H1 (cell line): ENCODE results near the gene TAOK2. TPM values are rescaled to one million over a fixed set of nuclear protein-coding genes. Genes with fewer than 3 reads are reported as not detected.

Experiments used
- ASH2L ChIP-seq: fragments of 200-600, 300-600 bp; sonication (generic); IDR thresholded peaks from one replicate; pipeline ENCODE4 v1.7.1; 2017; ENCODE audit warnings: low read length
- CHD7 ChIP-seq: fragments of 300-600 bp; sonication (generic); IDR thresholded peaks from 2 replicates; pipeline ENCODE4 v1.7.1; 2012; ENCODE audit warnings: low read length, moderate library complexity, mild to moderate bottlenecking, inconsistent platforms; ENCODE audit not compliant: insufficient replicate concordance
- NRF1 ChIP-seq: IDR thresholded peaks from 2 replicates; pipeline ENCODE4 v1.6.1; 2011; ENCODE audit warnings: mild to moderate bottlenecking, low read depth, low read length, improper control_type of control experiment
- RAD21 ChIP-seq, 2 experiments: IDR thresholded peaks in 1 of 2; conservative IDR thresholded peaks in 1 of 2; 2 replicates each; pipeline ENCODE4 v1.6.1; 2011; ENCODE audit warnings: low read depth in 2 of 2, low read length in 2 of 2, improper control_type of control experiment in 1 of 2, inconsistent platforms in 1 of 2, mild to moderate bottlenecking in 1 of 2, moderate library complexity in 1 of 2
- SAP30 ChIP-seq: fragments of 300-600 bp; sonication (generic); IDR thresholded peaks from 2 replicates; pipeline ENCODE4 v1.7.1; 2012; ENCODE audit warnings: low read length, moderate library complexity, mild to moderate bottlenecking, inconsistent platforms; ENCODE audit not compliant: insufficient read depth, insufficient replicate concordance
- polyA plus RNA-seq, 7 experiments: library from polyadenylated mRNA; depleted of rRNA in 3 of 7; stranded (reverse) in 5 of 7; unstranded in 2 of 7; fragments of >200 nt in 5 of 7; fragments of 200-250 nt in 2 of 7; gene quantifications; 1 replicate in 5 of 7; 2 replicates in 1 of 7; 4 replicates in 1 of 7; pipeline versions ENCODE4 v1.2.1 to v1.2.3, GENCODE V29; 2011 to 2013; ENCODE audit warnings: missing spikeins in 2 of 7, mixed read lengths in 2 of 7
- total RNA-seq: library from RNA; stranded (reverse); fragmentation: NEBNext Ultra II Directional; extraction: Animal tissue kit (Norgen Biotek cat#: 25700); gene quantifications from 2 replicates; pipeline ENCODE4 v1.2.1, GENCODE V29; 2021
- TF ChIP-seq, protein P1 (sequence below): IDR thresholded peaks from 2 replicates; pipeline ENCODE4 v1.6.1; 2011; ENCODE audit warnings: low read length, improper control_type of control experiment
- TF ChIP-seq, protein P2 (sequence below): IDR thresholded peaks from 2 replicates; pipeline ENCODE4 v1.6.1; 2012; ENCODE audit warnings: inconsistent platforms

Gene TAOK2
- total and polyA plus RNA-seq, 2 of the 8 experiments (the other 6 are each of a cell fraction or from before 2014, with no cell fraction given): 13.5 to 32.6 TPM

- no peak for TF ChIP-seq CHD7
- peak; percentile 97 for TF ChIP-seq NRF1
- TF ChIP-seq, protein P1, sequence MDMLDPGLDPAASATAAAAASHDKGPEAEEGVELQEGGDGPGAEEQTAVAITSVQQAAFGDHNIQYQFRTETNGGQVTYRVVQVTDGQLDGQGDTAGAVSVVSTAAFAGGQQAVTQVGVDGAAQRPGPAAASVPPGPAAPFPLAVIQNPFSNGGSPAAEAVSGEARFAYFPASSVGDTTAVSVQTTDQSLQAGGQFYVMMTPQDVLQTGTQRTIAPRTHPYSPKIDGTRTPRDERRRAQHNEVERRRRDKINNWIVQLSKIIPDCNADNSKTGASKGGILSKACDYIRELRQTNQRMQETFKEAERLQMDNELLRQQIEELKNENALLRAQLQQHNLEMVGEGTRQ: no peak
- no peak for TF ChIP-seq RAD21 (IDR thresholded peaks at IDR 0.05 in 1 of 2, conservative IDR thresholded peaks at IDR 0.05 in 1 of 2; ENCODE audit: low read depth in 2 of 2, low read length in 2 of 2)
- TF ChIP-seq, protein P2, sequence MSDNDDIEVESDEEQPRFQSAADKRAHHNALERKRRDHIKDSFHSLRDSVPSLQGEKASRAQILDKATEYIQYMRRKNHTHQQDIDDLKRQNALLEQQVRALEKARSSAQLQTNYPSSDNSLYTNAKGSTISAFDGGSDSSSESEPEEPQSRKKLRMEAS: peak; percentile 67
- TF ChIP-seq SAP30: peak; percentile 18
- TF ChIP-seq ASH2L: peak; percentile 40
Observed at GRCh38 chr16:29925781-29926710, 47.6 kb upstream of the TAOK2 start, which contains the start of gene KCTD13 (continued).
